ENCODE measurements around the gene TIGD6. TPM values are rescaled to one million over a fixed set of nuclear protein-coding genes. Genes with fewer than 3 reads are reported as not detected.
"Not testable (repeated sequence)": the region's sequence is repeated elsewhere in the genome, so short reads cannot be mapped to it uniquely, and the experiment has no call there.

TIGD6 gene
- total RNA-seq, 4 donors from 2014 or later, result 2.9 to 3.5 (median 3.2) TPM

DNA sequence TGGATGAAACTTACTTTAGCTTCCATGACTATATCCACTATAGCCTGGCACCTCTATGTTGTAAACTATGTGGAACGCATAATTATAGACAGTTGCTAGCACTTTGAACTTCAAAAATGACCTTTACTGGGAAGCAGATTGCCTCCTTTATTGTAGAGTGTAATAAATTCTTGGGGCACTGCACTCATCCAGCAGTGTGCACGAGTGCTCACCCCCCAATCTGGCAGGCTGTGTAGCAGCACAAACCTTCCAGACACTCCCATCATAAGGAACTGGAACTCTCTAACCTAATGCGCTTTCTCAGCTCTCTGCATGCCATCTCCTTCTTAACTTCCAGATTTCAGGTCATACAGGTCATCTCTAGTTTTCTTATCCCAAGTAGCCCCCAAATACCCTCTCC is 54.3 kb downstream of the TIGD6 start:
- no peaks in the 10 kb centered on the region for H3K36me3 ChIP-seq
- TF ChIP-seq POLR2A (IDR thresholded peaks at IDR 0.05; ENCODE audit: low read depth) (no peak), POLR2AphosphoS5 (IDR thresholded peaks at IDR 0.05) (no peak), EP300 (IDR thresholded peaks at IDR 0.05) (no peak)
- TF ChIP-seq, protein P1, sequence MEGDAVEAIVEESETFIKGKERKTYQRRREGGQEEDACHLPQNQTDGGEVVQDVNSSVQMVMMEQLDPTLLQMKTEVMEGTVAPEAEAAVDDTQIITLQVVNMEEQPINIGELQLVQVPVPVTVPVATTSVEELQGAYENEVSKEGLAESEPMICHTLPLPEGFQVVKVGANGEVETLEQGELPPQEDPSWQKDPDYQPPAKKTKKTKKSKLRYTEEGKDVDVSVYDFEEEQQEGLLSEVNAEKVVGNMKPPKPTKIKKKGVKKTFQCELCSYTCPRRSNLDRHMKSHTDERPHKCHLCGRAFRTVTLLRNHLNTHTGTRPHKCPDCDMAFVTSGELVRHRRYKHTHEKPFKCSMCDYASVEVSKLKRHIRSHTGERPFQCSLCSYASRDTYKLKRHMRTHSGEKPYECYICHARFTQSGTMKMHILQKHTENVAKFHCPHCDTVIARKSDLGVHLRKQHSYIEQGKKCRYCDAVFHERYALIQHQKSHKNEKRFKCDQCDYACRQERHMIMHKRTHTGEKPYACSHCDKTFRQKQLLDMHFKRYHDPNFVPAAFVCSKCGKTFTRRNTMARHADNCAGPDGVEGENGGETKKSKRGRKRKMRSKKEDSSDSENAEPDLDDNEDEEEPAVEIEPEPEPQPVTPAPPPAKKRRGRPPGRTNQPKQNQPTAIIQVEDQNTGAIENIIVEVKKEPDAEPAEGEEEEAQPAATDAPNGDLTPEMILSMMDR (IDR thresholded peaks at IDR 0.05), result no peak
- H3K9me3 ChIP-seq, result no peaks in the 10 kb centered on the region
- no peaks in the 10 kb centered on the region for H3K4me1 ChIP-seq
- H3K27me3 ChIP-seq, result peaks cover 0 to 4% (median 0%) of the 10 kb centered on the region in 4 donors
- no peak overlapping the region for H3K4me3 ChIP-seq
- 88% methylated on average over 3 of the region's 3 CpGs for WGBS
- no peak overlapping the region for H3K27ac ChIP-seq (replicated peaks in 1 of 4)
- no peak for DNase-seq (ENCODE audit: extremely low spot score)
- intact Hi-C loops (cut with DNase I), result no loop called here

DNA sequence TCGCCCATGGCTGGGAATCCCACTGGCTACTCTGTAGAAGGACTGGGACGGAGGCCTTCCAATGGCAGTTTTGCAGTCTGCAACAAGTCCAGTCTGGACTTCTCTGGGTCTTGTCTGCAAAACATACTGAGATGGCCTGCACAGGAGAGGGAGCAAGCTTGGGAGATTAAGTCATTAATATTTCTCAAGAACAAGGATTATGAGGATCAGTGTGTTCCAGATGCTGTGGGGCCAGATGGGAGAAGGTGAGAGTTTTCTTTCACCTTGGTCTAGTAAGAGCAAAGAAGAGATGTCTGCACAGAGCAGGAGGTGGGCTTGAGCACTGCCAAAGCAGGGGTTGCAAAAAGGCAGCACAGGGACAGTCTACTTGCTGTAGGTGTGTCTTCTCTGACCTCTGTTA is 55.8 kb downstream of the TIGD6 start, which contains the start of gene PDE6A:
TSS of gene PDE6A (minus strand) at position 128 of the 400 bp plus-strand sequence. CDS start at position 8, 120 bp downstream.
- H3K9me3 ChIP-seq, result no peaks in the 10 kb centered on the region
- no peak within 1 kb of the TSS for H3K4me3 ChIP-seq
- H3K36me3 ChIP-seq, result no peaks in the 10 kb centered on the region
- 100% methylated on average over 1 of the region's 2 CpGs for WGBS
- H3K27me3 ChIP-seq, result peaks cover 0 to 4% (median 0%) of the 10 kb centered on the region in 4 donors
- intact Hi-C loops (cut with DNase I), result no loop called here
- H3K27ac ChIP-seq (replicated peaks in 1 of 4), result no peak within 1 kb of the TSS
- H3K4me1 ChIP-seq, result no peaks in the 10 kb centered on the region
- TF ChIP-seq POLR2A (IDR thresholded peaks at IDR 0.05; ENCODE audit: low read depth), result no peak
- DNase-seq (ENCODE audit: extremely low spot score), result no peak

DNA sequence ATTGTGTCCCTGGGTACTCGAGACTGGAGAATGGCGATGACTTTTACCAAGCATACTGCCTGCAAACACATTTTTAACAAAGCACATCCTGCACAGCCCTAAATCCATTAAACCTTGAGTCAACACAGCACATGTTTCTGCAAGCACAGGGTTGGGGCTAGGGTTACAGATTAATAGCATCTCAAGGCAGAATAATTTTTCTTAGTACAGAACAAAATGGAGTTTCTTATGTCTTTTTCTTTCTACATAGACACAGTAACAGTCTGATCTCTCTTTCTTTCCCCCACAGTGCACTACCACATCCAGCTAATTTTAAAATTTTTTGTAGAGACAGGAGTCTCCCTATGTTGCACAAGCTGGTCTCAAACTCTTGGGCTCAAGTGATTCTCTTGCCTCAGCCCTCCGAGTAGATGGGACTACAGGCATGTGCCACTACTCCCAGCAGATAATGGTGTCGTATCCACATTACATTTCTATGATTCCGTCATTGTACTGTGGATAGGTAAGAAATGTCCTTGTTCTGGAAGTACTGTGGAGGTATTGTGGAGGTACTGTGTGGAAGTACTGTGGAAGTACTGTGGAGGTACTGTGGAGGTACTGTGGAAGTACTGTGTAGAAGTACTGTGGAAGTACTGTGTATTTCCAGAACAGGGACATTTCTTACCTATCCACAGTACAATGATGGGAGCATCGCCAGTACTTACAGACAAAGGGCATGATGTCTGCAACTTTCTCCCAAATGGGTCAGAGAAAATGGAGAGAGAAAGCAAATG is 57.1 kb downstream of the TIGD6 start:
- DNase-seq (ENCODE audit: extremely low spot score); H3K9me3 ChIP-seq; H3K4me3 ChIP-seq; H3K27ac ChIP-seq (replicated peaks in 1 of 4); H3K36me3 ChIP-seq; H3K27me3 ChIP-seq; intact Hi-C loops (cut with DNase I); H3K4me1 ChIP-seq: not testable (repeated sequence)
- WGBS, result 91% methylated on average over 6 of the region's 6 CpGs

Other genes starting within 250 kb of the TIGD6 start
- gene PDE6A, start 55.9 kb downstream of the TIGD6 start, total RNA-seq, result not detected
- 1 to 10 TPM; 7.9 to 9.2 (median 8.0) TPM for gene SLC26A2, start 39.9 kb downstream of the TIGD6 start, total RNA-seq
- 10 to 100 TPM; 17.4 to 26.5 (median 23.1) TPM for gene HMGXB3, start 85 bp upstream of the TIGD6 start, total RNA-seq
- gene CSF1R, start 85.9 kb upstream of the TIGD6 start, total RNA-seq, result 10 to 100 TPM; 24.9 to 51.7 (median 31.5) TPM
- 100 to 1,000 TPM in 2 of 4 donors, 10 to 100 TPM in 2; 83.1 to 219 (median 141) TPM for gene PDGFRB, start 155.2 kb upstream of the TIGD6 start, total RNA-seq
- under 1 TPM in 1 of 4 donors, not detected in 3; 0.23 TPM for gene CDX1, start 166.1 kb upstream of the TIGD6 start, total RNA-seq
- gene SLC6A7, start 189.4 kb upstream of the TIGD6 start, total RNA-seq, result not detected

All from esophagus muscularis mucosa (tissue), 4 donors.